ENCODE results near the gene PRKAR2A. TPM values are rescaled to one million over a fixed set of nuclear protein-coding genes. Genes with fewer than 3 reads are reported as not detected.
"Not testable (repeated sequence)": the region's sequence is repeated elsewhere in the genome, so short reads cannot be mapped to it uniquely, and the experiment has no call there.

PRKAR2A gene
- polyA plus RNA-seq, 1 donor from 2014 or later: 26.1 TPM

DNA sequence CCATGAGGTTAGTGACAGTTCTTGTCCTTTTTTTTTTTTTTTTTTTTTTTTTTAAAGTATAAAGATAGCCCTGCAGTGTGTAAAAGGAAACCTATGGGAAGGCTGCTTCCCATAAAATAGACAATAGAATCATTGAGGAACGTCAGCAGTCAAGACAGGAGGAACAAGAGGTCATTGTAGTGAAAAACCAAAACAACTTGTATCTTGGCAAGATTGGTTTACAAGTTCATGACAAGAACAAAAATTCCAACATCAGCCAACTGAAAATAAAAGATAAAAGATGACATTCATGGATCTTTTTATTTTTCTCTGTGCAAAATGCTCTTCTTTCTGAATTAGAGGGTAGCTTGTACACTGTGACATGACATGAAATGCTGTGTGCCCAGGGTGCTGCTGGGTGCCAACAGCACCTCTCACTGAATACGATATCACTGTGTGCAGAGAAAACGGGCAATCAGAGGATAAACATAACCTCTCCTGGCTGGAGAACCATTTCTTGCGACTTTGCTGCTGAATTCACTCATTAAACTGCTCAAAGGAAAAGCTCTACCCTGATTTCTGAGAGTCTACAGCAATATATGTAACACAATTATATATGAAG lies 100.6 kb downstream of the PRKAR2A start:
- Histone ChIP-seq H3K36me3 (ENCODE audit: insufficient read depth, low read length) (peaks cover 5% of the 10 kb centered on the region), H4K20me1 (ENCODE audit: insufficient read depth) (no peaks in the 10 kb centered on the region), H3F3A (ENCODE audit: insufficient read depth, low read length, poor library complexity, severe bottlenecking) (no peaks in the 10 kb centered on the region), H3K9ac (ENCODE audit: low read length) (no peak overlapping the region), H3K27me3 (ENCODE audit: insufficient read depth, low read depth, low read length) (no peaks in the 10 kb centered on the region), H3K4me2 (ENCODE audit: low read length) (no peak overlapping the region), H3K9me3 (ENCODE audit: low read length) (no peaks in the 10 kb centered on the region), H3K4me3 (ENCODE audit: low read length) (no peak overlapping the region), H2AFZ (ENCODE audit: low read depth, low read length) (no peak overlapping the region), H3K27ac (ENCODE audit: low read length) (no peak overlapping the region), H3K79me2 (replicated peaks; ENCODE audit: insufficient read depth, low read length) (no peaks in the 10 kb centered on the region), H3K9me2 (ENCODE audit: insufficient read depth, low read length) (no peaks in the 10 kb centered on the region)
- TF ChIP-seq TAF1 (IDR thresholded peaks at IDR 0.05; ENCODE audit: low read depth) (no peak), MXI1 (conservative IDR thresholded peaks at IDR 0.05; ENCODE audit: poor library complexity, severe bottlenecking) (no peak), EZH2 (IDR thresholded peaks at IDR 0.05; ENCODE audit: borderline replicate concordance, insufficient read depth, low read length, poor library complexity, severe bottlenecking) (no peak), SMC3 (conservative IDR thresholded peaks at IDR 0.05; ENCODE audit: poor library complexity) (no peak), RAD21 (conservative IDR thresholded peaks at IDR 0.05) (no peak), EP300 (conservative IDR thresholded peaks at IDR 0.05; ENCODE audit: poor library complexity, severe bottlenecking) (no peak), POLR2AphosphoS5 (IDR thresholded peaks at IDR 0.05) (no peak)
- TF ChIP-seq, protein P1, sequence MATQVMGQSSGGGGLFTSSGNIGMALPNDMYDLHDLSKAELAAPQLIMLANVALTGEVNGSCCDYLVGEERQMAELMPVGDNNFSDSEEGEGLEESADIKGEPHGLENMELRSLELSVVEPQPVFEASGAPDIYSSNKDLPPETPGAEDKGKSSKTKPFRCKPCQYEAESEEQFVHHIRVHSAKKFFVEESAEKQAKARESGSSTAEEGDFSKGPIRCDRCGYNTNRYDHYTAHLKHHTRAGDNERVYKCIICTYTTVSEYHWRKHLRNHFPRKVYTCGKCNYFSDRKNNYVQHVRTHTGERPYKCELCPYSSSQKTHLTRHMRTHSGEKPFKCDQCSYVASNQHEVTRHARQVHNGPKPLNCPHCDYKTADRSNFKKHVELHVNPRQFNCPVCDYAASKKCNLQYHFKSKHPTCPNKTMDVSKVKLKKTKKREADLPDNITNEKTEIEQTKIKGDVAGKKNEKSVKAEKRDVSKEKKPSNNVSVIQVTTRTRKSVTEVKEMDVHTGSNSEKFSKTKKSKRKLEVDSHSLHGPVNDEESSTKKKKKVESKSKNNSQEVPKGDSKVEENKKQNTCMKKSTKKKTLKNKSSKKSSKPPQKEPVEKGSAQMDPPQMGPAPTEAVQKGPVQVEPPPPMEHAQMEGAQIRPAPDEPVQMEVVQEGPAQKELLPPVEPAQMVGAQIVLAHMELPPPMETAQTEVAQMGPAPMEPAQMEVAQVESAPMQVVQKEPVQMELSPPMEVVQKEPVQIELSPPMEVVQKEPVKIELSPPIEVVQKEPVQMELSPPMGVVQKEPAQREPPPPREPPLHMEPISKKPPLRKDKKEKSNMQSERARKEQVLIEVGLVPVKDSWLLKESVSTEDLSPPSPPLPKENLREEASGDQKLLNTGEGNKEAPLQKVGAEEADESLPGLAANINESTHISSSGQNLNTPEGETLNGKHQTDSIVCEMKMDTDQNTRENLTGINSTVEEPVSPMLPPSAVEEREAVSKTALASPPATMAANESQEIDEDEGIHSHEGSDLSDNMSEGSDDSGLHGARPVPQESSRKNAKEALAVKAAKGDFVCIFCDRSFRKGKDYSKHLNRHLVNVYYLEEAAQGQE (IDR thresholded peaks at IDR 0.05; ENCODE audit: borderline replicate concordance): no peak
- TF ChIP-seq, protein P2, sequence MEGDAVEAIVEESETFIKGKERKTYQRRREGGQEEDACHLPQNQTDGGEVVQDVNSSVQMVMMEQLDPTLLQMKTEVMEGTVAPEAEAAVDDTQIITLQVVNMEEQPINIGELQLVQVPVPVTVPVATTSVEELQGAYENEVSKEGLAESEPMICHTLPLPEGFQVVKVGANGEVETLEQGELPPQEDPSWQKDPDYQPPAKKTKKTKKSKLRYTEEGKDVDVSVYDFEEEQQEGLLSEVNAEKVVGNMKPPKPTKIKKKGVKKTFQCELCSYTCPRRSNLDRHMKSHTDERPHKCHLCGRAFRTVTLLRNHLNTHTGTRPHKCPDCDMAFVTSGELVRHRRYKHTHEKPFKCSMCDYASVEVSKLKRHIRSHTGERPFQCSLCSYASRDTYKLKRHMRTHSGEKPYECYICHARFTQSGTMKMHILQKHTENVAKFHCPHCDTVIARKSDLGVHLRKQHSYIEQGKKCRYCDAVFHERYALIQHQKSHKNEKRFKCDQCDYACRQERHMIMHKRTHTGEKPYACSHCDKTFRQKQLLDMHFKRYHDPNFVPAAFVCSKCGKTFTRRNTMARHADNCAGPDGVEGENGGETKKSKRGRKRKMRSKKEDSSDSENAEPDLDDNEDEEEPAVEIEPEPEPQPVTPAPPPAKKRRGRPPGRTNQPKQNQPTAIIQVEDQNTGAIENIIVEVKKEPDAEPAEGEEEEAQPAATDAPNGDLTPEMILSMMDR (IDR thresholded peaks at IDR 0.05; ENCODE audit: poor library complexity, severe bottlenecking): no peak

DNA sequence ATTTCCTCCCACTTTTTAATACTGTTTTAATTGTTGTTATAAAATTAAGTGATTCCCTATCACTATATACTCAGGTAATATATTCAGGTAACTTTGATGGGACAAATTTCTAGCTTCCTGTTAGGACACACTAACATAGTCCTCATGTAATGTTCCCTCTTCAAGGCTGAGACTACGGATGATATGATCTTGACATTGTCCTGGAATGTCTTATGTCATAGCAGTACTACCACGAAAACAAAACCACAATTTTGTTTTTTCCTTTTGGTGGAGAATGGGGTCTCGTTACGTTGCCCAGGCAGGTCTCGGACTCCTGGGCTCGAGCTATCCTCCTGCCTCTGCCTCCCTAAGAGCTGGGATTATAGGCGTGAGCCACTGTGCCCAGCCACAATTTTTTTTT lies 103.9 kb downstream of the PRKAR2A start:
- TF ChIP-seq EZH2 (IDR thresholded peaks at IDR 0.05; ENCODE audit: borderline replicate concordance, insufficient read depth, low read length, poor library complexity, severe bottlenecking) (no peak), TAF1 (IDR thresholded peaks at IDR 0.05; ENCODE audit: low read depth) (no peak), SMC3 (conservative IDR thresholded peaks at IDR 0.05; ENCODE audit: poor library complexity) (no peak)
- no peak overlapping the region for H3K27ac ChIP-seq (ENCODE audit: low read length)

DNA sequence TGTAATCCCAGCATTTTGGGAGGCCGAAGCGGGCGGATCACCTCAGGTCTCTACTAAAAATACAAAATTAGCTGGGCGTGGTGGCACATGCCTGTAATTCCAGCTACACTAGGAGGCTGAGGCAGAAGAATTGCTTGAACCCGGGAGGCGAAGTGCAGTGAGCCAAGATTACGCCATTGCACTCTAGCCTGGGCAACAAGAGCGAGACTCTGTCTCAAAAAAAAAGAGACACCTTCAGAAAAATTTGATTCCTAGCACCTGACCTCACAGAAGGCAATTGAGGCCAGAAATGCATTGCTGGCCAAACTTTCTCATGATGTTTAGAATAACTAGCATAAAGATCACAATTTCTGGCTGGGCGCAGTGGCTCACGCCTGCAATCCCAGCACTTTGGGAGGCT lies 106.4 kb downstream of the PRKAR2A start:
- not testable (repeated sequence) for H2AFZ ChIP-seq (ENCODE audit: low read depth, low read length); H3K79me2 ChIP-seq (replicated peaks; ENCODE audit: insufficient read depth, low read length); H3K9me3 ChIP-seq (ENCODE audit: low read length); H3K4me3 ChIP-seq (ENCODE audit: low read length); H3K27me3 ChIP-seq (ENCODE audit: insufficient read depth, low read depth, low read length); H3K9ac ChIP-seq (ENCODE audit: low read length); H3K4me2 ChIP-seq (ENCODE audit: low read length); H3F3A ChIP-seq (ENCODE audit: insufficient read depth, low read length, poor library complexity, severe bottlenecking); H4K20me1 ChIP-seq (ENCODE audit: insufficient read depth); H3K9me2 ChIP-seq (ENCODE audit: insufficient read depth, low read length); H3K27ac ChIP-seq (ENCODE audit: low read length); H3K36me3 ChIP-seq (ENCODE audit: insufficient read depth, low read length)

More for the DNA sequence above, 103.9 kb downstream of the PRKAR2A start:
- no peaks in the 10 kb centered on the region for H3F3A ChIP-seq (ENCODE audit: insufficient read depth, low read length, poor library complexity, severe bottlenecking)
- no peaks in the 10 kb centered on the region for H3K9me3 ChIP-seq (ENCODE audit: low read length)
- no peak overlapping the region for H3K4me3 ChIP-seq (ENCODE audit: low read length)
- H2AFZ ChIP-seq (ENCODE audit: low read depth, low read length): no peak overlapping the region
- H3K27me3 ChIP-seq (ENCODE audit: insufficient read depth, low read depth, low read length): no peaks in the 10 kb centered on the region
- H3K9ac ChIP-seq (ENCODE audit: low read length): no peak overlapping the region
- H3K36me3 ChIP-seq (ENCODE audit: insufficient read depth, low read length): peaks cover 5% of the 10 kb centered on the region
- H3K79me2 ChIP-seq (replicated peaks; ENCODE audit: insufficient read depth, low read length): no peaks in the 10 kb centered on the region
- H3K9me2 ChIP-seq (ENCODE audit: insufficient read depth, low read length): no peaks in the 10 kb centered on the region
- H4K20me1 ChIP-seq (ENCODE audit: insufficient read depth): no peaks in the 10 kb centered on the region
- no peak overlapping the region for H3K4me2 ChIP-seq (ENCODE audit: low read length)
